Activated T-cell treated with anti-CD3 and anti-CD28 coated beads, Interleukin-2, amount 50 U/mL, for 1 hour (primary cell): Measurements from ENCODE around the gene TRIP11.

ENCODE experiments used
- DNase-seq: peaks from one replicate; pipeline ENCODE4 v3.0.0-alpha.2; 2020

The TRIP11 gene

DNA sequence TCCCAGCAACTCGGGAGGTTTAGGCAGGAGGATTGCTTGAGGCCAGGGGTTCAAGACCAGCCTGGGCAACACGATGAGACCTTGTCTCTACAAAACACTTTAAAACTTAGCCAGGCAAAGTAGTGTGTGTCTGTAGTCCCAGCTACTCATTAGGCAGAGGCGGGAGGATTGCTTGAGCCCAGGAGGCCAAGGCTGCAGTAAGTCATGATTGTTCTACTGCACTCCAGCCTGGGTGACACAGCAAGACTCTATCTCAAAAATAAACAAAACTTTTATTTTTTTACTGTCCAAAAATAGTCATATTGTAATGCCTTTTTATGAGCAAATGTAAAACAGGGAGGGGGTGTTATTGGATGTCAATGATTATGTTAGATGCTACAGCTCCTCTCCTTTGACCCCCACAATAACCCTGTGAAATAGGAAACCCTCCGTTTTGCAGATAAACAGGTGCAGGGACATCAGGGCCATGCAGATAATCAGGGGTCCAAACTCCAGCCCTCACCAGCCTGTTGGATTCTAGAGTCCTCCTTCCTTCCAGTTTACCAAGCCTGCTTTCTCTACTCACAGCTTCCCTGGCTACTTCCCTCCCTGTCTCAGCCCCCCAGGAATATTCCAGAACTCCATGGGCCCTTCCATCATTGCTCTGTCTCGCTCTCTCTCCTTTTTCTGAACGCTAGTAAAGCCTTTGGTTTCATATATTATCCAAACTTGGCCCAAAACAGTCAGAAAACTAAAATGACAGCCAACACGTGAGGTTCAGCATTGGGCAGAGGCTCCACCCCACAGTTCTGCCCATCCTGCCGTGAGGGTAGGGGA lies 86.5 kb downstream of the TRIP11 start:
- no peak for DNase-seq

DNA sequence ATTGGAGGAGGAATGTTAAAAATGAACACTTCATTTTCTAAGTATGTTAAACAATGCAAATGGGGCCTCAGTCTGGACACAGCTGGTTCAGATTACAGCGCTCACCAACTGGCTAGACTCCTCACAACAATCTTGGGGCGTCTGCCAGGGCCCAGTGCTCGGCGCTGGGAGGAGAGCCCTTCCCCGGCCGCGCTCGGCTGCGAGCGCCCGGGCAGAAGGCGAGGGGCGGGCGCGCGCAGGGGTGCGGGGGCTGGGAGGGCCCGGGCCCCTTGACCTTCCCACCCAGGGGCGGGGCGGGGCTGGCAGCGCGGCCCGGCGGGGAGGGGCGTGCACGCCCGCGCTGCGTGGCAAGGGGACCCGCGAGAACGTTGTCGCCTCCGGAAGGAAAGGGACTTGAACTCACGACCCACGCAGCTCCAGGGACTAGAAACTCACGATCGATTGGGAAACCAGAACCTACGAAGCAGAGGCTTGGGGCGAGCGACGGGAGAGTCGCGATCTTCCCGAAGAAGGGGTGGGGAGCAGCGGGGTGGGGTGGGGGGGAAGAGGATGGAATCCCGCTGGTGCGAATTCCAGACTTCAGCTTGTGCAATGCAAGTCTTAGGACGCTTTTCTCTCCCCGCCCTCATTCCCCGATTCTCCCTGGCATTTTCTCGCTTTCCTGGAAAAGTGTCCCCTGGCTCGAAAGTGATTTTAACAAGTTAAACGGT lies 92.2 kb downstream of the TRIP11 start, which contains the start of gene FBLN5:
TSS of gene FBLN5 (minus strand) at position 220 of the 710 bp plus-strand sequence. CDS start 465 bp downstream, outside the sequence.
- DNase-seq = peak; percentile 41

- no peak for DNase-seq
These were observed 93.0 kb downstream of the TRIP11 start for GRCh38 chr14:91946622-91947474.

DNA sequence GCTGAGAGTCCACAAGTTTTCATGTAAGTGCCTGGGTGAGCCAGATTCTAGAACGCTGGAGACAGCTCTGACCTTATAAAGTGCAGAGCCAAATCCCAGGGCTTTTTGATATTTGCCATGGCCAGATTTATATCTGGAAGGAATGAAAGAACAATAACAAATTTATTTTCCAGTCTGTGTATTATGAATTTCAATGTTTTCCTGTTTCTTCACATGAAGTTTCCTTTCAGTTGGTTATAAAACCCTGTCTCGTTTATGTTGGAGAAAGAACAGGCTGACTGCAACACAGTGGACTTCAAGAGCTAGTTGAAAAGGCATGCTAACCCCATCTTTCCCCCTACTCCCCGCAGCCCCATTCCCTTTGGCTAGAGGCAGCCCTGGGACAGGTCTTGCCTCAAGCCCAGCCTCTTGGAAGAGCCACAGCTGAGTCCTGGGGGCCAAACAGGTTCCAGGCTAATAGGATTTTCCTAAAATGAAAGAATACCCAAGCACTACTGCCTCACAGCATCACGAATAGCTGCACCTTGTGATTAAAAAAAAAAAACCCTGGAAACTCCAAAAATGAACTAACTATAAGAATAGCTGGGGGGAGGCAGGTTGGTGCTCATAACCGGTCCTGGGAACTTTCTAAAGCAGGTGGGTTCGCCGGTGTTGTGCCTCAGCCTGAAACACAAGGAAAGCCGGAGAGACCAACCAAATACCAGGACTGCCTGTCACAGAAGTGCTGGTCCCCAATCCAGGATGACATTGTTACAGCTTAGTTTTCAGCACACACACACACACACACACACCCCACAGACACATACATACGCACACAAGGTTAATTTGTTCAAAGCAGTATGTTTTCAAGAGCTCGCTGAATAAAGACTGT lies 93.9 kb downstream of the TRIP11 start:
- DNase-seq = no peak

- DNase-seq = no peak
These were observed 96.9 kb downstream of the TRIP11 start for GRCh38 chr14:91942946-91943345.

DNA sequence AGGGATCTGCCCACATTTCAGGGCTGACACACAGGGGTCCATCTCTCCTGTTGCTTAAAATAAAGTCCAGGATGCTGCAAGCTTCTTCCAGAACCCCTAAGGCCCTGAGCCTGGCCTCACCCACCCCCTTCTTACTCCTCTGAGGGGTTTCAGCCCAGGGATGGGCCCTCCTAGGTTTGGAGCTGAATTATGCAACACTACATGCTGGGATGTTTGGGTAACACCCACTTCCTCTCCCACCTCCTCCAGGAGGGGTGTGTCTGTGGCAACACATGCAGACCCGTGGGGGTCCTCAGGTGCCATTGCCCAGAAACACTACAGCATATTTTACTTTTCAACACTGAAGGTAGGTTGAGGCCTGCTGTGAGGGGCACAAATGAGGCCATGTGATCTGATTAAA lies 97.7 kb downstream of the TRIP11 start:
- no peak for DNase-seq

GRCh38 chr14:91940209-91940608 lies 99.7 kb downstream of the TRIP11 start:
- no peak for DNase-seq

DNA sequence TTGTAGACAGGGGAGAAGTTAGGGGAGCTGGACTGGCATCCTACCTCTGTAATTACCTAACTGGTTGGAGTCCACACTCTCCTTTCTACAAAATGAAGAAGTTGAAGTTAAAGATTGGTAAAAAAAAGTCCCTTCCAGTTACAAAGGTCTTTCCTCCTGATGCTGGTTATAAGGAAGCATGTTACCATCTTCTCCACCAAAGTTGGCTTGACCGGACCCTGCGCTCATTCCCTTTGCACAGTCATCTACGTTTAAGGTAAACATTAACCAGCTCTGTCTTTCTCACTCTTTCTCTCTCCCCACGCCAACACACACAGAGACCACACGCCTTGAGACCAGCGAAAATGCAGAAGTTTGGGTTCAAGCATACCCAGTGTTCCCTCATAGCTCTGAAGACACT lies 104.3 kb downstream of the TRIP11 start:
- DNase-seq = no peak

DNA sequence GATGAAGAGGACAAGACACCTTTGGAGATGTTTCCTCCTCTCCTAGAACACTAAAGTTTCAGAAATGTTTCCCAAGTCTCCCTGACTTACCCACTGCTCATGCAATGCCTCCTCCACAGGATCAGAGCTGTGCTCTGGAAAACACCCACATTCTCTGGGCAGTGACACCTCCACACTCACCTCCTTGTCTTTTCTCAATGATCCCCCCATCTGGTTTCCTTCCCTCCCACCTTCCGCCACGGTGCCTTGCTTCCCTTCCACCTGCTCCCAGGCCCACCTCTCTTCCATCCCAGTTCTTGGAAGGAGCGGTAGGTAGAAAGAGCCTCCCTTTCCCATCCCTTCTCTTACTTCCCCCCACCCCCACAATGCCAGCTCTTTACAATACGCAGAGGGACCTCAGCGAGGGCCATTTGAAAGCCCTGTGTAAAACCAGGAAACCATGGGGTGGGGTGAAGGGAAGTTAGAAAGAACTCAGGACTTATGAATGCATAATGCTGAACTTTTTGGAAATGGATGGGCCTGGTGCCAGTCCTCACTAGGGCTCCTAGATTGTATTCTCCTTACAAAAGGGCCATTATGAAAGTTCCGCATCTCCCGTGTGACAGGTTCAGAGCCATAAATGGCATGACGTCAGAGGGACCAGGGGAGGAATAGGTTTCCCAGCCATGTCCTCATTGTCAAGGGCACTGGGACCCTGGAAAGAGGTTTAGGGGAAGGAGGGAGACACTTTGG lies 105.1 kb downstream of the TRIP11 start:
- DNase-seq = no peak

DNA sequence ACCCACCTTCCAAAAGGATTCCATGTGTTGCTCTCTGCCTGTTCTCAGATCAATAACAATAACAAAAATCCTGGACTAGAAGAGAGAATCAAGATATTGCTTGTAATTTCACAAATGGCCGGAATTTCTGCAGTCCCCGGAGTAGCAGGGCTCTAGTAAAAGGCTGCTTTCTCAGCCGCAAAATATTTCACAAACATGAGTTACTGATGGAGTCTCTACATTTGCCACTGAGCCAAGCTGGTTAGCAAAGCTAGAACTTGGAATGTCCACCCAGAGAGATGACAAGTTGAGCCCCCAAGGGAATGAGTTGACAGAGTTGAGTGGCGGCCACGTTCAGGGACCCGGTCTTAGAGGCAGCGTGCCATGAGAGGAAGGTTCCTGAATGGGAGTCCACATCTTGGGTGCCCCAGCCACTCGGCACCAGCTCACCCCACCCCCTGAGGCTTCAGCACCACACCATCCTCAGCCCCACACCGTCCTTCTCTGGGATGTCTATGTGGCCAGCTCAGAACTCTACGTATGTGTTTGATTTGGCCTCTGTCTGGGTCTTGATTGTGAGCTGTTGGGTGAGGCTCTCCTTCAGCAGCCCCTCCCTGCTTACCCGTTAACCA lies 108.3 kb downstream of the TRIP11 start:
- no peak for DNase-seq

GRCh38 chr14:91929700-91930099 lies 110.2 kb downstream of the TRIP11 start:
- DNase-seq = no peak

DNA sequence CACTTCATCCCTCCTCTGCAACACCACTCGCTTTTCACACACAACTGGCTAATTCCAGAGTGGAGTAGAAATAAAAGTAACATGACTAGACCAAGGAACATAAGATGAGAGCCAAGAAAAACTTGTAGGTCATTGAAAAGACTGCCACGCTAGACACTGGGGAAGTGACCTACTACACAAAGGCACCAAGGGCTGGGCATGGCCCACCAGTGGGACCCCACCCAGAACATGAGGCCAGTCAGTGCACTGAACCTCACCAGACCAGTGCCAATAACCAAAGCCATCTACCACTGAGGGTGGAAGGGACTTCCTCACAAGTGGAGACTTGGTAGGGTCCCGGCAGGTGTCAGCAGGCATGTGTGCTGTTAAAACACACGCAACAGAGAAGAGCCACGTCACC lies 112.1 kb downstream of the TRIP11 start:
- no peak for DNase-seq

GRCh38 chr14:91927191-91927590 lies 112.7 kb downstream of the TRIP11 start:
- no peak for DNase-seq

DNA sequence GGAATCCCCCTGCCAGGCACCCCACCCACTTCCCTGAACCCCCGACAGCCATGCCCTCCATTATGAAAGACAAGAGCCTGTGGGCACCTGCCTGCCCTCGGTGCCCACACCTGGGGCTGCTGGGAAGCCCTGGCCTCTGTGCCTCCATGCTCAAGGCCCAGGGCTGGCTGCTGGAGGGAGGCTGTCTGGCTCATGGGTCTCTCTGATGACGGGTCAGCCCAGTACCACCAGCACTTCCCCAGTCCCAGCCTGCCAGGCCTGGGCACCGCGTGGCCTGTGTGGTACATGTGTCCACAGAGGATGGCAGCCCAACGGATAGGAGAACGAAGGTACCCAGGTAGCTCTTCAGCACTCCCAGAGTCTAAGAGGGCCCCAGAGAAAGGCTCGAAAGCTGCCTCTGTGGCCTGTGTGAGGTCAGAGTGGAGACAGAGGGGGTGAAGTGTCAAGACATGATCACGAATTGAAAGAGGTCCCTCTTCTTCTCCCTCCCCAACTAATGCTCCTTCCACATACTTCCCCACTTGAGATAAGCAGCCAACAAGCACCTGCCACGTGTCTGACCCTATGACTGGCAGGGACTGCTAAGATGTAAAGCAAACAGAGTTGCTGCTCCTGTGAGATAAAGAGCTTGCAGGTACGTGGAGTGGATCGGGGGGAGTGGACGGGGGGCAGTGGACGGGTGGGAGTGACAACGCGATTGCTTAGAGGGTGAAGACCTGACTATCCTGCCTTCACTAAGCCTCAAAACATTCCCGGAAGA lies 113.5 kb downstream of the TRIP11 start:
- DNase-seq = no peak

DNA sequence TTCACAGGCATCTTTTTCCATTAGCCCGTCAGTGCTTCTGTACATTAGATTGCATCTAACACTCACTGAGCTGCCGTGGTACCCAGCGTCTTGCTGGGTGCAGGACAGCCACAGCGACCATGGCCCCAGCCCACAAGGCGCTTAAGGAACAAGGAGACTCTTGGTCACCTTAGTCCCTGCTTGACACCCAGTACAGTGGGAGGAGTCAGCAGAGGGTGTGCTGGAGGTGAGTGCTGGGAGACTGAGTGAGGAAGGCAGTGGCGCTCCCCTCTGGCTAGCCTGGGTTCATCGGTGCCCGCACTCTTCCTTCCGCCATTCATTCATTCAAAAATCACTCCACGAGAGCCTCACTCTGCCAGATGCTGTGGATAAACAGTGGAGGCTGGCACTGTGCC lies 114.1 kb downstream of the TRIP11 start:
- no peak for DNase-seq

DNA sequence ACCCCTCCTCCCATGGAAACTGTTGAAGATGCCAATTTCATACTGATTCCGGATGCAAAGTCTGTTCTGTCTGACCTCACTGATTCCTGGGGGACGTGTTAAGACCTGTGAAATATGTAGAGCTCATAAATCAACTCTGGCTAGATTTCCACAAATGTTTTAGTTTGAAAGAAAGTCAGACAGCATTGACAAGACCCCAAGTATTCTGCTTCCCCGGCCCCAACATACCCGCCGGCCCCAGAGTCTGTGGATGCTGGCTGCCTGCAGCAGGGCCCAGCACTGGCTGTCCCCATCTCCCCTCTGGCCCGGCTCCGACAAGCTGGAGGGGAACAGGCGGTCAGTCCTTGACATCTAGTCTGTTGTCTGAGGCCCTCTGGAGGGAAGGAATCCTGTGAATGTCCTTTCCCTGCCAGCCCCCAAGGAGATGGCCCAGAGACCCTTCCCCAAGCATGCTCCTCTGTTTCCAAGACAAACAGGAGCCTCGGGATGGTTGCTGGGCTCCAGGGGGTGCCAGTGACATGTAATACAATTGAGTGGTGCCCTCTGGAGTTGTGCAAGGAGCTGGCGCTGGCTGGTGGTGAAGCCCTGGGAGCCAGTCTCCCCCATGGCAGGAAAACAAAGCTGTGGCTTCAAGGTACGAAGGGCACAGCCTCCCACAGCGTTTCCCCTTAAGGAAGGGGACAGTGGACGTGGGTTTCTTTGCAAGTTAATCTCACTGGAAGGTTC lies 114.7 kb downstream of the TRIP11 start:
- DNase-seq = no peak

DNA sequence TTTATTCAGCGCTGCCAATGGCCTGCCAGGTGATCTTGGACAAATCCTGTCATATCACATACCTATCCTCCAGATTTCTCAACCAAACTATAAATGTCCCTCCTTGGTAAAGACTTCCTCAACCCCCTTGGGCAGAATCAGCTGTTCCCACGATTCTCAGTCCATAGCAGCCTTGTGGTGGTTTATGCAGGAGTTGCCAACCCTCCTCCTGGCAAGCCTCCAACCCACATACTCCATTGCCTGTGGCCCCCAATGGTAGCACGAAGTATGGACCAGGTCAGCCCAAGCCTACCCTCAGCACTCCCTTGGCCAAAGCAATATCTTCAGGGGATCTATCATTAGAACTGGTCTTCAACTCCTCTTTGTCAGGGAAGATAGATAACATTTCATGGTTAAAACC lies 119.3 kb downstream of the TRIP11 start:
- no peak for DNase-seq

GRCh38 chr14:91919814-91920213 lies 120.0 kb downstream of the TRIP11 start:
- no peak for DNase-seq

DNA sequence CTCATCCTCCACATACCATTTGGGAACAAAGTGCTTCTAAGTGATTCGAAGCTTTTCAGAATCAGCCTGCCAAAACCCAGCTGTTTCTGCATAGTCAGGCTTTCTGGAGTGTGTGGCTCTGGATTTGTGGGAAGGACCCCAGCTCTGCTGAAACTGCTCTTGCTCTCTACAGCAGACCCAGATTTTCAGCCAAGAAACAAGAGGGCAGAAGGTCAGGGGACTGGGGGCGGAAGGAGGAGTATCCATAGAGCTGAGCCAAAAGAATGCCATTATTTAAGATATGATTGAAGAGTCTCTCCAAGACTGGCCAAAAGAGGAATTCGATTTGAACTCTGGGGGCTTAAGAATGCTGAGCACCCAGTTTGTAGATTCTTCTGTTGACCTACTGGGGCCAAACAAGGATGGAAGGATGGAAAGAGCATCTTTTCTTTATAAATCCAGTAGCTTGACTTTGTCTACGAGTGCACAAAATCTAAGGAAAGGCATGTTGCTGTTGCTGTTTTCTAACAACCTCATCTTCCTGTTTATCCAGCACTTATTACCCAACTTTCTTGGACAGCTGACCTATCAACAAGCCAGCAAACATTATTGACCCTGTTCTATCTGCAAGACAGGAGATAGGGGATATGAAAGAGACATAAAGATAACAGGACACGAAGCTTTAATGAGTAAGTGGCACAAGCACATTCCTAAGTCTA lies 121.5 kb downstream of the TRIP11 start:
- no peak for DNase-seq
